SH-SY5Y (cell line): ENCODE results near the gene TANC1.

Source experiments
- GATA2 ChIP-seq: IDR thresholded peaks from 2 replicates; pipeline ENCODE4 v1.6.1; 2011; ENCODE audit warnings: mild to moderate bottlenecking, low read depth, low read length
- GATA3 ChIP-seq: IDR thresholded peaks from 2 replicates; pipeline ENCODE4 v1.6.1; 2011; ENCODE audit warnings: low read depth, mild to moderate bottlenecking, low read length, moderate library complexity

GRCh38 chr2:159060518-159060917, 92.1 kb downstream of the TANC1 start:
- TF ChIP-seq GATA3 (no peak), GATA2 (no peak)
